CD4-positive, alpha-beta T cell treated with Interleukin-6 for 4 hours (primary cell): Measurements from ENCODE around the gene LPAR2.
A peak's percentile ranks its signal among the peaks of the same experiment; 100 is the strongest.
"Not testable (repeated sequence)": the region's sequence is repeated elsewhere in the genome, so short reads cannot be mapped to it uniquely, and the experiment has no call there.

ENCODE experiments used
- DNase-seq: peaks from one replicate; pipeline ENCODE4 v3.0.0-alpha.2; 2020; ENCODE audit warnings: mixed read lengths

LPAR2 gene

GRCh38 chr19:19627621-19628500 lies at the start of gene LPAR2:
TSS of gene LPAR2 (minus strand) at chr19:19628220. CDS start at chr19:19627275, 945 bp downstream.
- peak; percentile 88 for DNase-seq

DNA sequence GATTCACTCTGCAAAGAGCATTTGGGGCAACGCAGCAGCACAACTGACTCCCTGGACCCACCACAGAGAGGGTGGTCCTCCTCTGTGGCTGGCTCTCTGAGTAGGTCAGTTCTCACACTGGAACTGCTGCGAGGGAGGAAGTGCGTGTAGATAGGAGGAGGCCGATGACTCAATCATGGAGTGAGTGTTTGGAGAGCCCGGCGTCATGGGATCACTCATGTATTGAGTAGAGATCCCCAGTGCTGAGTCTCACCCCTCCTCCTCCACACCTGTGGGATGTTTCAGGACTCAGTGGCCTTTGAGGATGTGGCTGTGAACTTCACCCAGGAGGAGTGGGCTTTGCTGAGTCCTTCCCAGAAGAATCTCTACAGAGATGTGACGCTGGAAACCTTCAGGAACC lies 49.6 kb upstream of the LPAR2 start:
- DNase-seq = no peak

DNA sequence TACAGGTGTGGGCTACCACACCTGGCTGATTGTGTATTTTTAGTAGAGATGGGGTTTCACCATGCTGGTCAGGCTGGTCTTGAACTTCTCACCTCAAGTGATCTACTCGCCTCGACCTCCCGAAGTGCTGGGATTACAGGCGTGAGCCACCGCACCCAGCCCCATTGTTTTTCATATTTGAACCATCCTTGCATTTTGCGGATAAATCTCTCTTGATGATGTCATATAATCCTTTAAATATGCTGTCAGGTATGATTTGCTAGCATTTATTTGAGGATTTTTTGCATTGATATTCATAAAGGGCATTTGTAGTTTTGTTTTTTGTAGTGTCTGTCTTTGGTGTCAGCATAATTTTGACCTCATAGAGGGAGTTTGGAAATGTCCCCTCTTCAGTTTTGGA lies 46.3 kb upstream of the LPAR2 start:
- DNase-seq = no peak

DNA sequence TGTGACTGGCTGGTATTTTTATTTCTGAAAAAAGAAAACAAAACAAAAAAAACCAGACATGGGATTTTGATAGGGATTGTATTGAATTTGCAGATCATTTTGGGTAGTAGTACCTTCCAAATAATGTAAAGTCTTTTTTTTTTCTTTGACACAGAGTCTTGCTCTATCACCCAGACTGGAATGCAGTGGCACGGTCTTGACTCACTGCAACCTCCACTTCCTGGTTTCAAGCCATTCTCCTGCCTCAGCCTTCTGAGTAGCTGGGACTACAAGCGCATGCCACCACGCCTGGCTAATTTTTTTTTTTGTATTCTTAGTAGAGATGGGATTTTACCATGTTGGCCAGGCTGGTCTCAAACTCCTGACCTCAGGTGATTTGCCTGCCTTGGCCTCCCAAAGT lies 44.8 kb upstream of the LPAR2 start:
- DNase-seq = no peak

DNA sequence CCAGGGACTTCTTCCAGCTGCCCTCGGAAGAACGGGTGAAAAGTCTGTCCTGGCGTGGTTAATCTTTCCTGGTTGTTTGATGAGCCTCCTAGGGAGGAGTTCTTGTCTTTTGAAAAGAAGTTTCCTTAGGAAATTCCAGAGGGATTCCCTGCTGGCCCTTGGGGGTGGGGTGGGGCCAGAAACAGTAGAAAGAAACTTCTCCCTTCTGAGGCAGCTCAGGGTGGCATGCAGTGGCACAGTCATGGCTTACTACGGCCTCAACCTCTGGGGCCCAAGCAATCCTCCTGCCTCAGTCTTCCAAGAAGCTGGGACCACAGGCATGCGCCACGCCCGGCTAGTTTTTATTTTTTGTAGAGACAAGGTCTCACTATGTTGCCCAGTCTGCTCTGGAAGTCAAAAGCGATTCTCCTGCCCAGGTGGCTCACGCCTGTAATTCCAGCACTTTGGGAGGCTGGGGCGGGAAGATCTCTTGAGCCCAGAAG lies 42.1 kb upstream of the LPAR2 start:
- DNase-seq = no peak

DNA sequence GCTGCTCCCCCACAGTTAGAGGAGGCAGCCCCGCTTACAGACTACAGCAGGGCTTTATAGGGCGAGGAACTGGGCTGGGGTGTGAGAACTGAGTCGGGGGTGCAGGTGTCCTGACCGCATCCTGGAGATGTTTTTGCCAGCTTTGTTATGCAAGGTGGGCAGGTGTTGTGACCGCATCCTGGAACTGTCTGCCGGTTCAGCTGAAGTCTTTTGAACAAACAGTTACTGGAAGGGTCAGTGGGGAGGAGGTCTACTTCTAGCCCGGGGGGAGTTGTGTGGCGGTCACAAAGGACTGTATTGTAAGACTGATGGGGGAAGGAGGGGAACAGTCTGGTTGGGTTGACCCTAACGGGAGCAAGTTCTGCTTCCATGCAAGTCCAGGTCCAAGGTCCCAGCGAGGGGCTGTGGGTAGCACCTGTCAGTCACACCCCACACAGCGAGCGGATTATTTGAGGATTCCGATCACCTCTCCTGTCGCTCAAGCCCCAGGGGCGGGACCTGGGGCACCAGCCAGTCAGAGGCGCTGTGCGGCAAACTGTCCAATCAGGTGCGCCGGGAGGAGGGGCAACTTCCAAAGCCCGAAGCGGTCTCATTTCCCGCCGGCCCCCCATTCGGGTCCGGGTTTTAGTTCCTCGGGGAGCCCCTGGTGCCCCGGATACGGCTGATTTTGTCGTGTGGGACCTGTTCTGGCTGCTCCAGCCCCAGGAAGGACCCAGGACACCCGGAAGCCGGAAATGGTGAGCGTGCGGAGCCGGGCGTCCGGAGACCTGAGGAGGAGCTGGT lies 40.4 kb upstream of the LPAR2 start, which contains the start of gene ZNF101:
Gene ZNF101 (plus strand): TSS at position 610 of the 783 bp plus-strand sequence. CDS start 125 bp downstream, at position 735.
- peak; percentile 96 for DNase-seq

- DNase-seq = not testable (repeated sequence)
Observed at GRCh38 chr19:19665420-19665948, 37.5 kb upstream of the LPAR2 start.

- peak; percentile 96 for DNase-seq
Observed at GRCh38 chr19:19663256-19664120, 35.5 kb upstream of the LPAR2 start, which contains the start of gene ATP13A1. TSS of gene ATP13A1 (minus strand) at chr19:19663676. CDS start at chr19:19663666, 10 bp downstream.

- DNase-seq = no peak
Observed at GRCh38 chr19:19662871-19663255, 34.8 kb upstream of the LPAR2 start.

- no peak for DNase-seq
Observed at GRCh38 chr19:19662344-19662743, 34.3 kb upstream of the LPAR2 start.

GRCh38 chr19:19661675-19662251 lies 33.7 kb upstream of the LPAR2 start:
- peak; percentile 15 for DNase-seq

- no peak for DNase-seq
Observed at GRCh38 chr19:19661141-19661674, 33.2 kb upstream of the LPAR2 start.

GRCh38 chr19:19659646-19660245 lies 31.7 kb upstream of the LPAR2 start:
- no peak for DNase-seq

DNA sequence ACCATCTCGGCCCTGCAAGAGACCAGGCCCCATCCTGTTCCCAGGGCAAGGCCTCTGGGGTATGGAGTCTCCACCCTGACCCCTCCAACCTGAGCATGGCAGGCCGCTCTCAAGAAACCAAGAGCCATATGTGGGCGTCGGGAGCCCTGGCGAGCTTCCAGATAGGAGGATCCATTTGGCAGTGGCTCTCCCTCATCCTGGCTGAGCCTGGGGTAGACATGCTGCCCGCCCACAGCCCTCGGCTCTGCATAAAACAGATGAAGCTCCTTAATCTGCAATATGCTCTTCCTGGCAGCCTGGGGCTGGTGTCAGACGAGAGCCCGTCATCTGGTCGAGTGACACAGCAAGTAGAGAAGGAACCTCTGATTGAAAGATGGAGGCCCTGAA lies 29.4 kb upstream of the LPAR2 start:
- DNase-seq = no peak

DNA sequence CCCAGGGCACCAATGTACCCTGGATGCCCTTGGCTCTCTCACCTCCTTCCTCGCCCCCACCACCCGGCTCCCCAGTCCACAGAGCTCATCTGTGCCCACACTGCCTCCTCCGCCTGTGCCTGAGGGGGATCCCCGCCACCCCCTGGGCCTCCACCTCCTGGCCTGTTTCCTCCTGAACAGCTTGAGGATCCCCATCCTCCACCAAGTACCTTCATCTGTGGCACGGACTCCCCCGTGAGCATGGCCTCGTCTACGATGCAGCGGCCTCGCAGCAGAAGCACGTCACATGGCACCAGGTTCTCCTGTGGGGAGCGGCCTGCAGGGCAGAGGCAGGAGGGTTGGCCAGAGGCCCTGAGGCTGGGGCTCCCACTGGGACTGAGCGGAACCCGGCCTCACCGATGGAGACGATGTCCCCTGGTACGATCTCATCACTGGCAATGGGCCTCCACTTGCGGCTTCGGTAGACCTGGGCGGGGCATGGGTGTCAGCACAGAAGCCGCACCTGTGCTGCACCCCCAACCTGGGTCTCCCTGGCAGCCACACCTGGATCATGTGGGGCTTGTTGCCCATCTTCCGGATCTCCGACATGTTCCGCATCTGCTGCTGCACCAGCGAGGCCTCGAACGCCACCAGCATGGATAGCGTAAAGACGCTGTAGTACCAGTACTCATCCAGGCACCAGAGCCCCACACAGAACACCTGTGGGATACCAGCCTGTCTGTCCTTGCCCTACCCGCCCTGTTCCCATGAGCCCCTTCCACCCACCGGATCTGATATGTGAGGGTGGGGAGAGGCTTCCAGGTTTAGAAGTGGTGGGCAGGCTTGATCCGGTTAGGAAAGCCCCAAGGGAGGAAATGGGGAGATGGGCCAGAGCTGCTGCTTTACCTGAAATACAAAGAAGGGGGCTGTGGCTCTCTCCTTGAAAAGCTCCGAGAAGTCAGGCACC lies 28.7 kb upstream of the LPAR2 start:
- DNase-seq = no peak

DNA sequence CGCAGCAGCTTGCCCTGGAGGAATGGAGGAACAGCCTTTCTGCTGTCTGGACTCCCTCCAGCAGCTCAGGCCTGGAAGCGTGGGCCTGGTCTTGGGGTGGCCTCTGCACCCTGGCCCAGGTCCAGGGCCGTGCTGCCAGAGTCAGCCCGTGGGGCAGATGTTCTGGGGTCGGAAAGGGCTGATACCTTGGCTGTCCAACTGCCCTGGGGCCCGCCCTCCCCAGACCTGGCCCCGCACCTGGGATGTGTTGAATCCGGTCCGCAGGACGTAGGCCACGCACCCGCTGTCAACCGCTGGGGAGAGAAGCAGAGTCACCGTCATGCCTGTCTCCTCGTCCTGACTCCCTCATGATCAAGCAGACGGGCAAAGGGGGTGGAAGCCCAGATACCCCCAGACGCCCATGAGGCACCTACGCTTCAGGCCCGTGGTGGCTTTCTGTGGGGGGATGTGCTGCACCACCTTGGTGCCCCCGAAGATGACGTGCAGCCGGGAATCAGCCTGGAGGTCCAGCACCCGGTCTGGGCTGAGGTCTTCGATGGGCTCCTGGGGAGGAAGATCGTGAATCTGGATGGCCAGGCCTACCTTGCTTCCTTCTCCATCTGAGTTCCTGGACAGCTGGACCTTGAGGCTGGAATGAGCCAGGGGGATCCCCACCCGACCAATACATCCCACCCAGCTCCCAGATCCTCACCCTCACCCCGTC lies 27.8 kb upstream of the LPAR2 start:
- DNase-seq = no peak

GRCh38 chr19:19655051-19655594 lies 27.1 kb upstream of the LPAR2 start:
- no peak for DNase-seq

DNA sequence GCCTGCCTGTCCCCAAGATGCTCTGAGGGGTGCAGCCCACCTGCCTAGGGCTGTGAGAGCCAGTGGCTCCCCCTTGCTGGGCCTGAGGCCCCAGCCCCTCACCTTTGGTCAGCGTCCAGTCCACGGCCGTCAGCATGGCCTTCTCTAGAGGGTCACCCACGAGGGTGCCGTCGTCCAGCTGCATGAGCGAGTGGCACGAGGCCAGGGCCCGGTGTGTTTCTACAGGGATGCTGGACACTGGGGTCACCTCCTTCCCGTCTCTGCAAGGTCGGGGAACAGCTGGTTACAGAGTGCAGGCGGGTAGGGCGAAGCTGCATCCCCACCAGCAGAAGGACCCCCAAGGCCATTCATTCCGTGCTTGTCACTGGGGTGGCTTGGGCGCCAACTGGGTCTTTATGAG lies 26.4 kb upstream of the LPAR2 start:
- no peak for DNase-seq

DNA sequence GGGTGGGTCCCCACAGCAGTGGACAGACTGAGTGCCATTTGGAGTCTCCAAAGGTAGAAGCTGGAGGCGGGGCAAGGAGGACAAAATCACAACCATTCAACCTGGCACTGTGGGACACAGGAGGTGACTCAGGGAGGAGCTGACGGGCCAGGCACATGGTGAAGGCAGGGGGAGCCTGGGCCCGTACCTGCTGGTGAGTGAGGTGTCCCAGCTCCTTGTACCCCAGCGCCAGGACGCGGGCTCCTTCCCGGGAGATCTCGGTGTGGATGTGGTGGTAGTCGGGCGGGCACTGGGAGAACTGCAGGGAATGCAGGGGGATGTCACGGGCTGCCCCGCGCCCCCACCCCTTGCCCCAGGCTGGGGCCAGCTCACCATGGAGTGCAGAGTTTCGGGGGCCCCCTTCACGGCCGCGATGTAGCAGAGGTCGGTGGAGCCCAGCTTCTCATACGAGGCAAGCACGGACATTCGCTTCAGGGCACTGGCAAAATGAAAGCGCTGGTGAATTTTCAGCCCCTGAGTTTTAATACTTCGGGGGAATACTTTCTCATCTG lies 25.7 kb upstream of the LPAR2 start:
- no peak for DNase-seq
